ENCODE results near the gene PPP1R9B. TPM values are rescaled to one million over a fixed set of nuclear protein-coding genes. Genes with fewer than 3 reads are reported as not detected.

The PPP1R9B gene
- total RNA-seq, 6 experiments from 2014 or later: 9.9 to 18.1 (median 12.0) TPM

DNA sequence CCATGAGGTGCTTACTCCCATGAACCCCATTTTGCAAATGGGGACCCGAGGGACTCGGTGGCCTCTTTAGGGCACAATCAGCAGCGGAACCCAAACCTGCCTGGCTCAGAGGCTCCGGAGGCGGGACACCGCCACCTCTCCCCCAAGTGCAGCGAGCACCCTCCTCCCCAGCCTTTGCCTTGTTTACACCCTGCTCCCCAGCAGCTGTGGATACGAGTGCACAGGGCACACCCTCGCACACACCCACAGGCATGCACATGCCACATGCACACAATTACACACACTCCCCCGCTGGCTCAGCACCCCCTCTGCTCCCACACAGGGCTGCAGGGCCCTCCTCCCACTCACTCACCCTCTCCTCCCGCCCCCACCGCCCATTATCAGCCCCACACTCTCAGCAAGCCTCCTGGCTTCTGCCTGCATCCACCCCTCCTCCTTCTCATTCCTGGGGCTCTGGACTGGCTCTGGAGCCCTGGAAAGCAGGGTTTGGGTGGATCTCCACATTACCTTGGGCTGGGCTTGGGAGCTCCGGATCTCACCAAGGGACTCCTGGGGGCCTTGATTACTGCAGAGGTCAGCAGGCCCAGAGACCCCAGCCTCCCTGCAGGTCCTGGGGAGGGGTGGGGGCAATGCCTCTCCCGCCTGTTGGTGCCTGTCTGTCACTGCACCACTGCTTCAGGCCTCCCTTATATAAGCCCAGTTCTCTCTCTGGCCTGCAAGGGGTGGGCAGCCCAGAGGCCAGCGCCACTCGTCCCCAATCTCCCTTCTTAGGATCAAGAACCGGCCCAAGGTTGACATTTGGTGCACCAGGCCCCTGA is 48.9 kb downstream of the PPP1R9B start:
- Histone ChIP-seq H3K36me3 (peaks cover 0 to 20% (median 7%) of the 10 kb centered on the region in 4 donors), H3K4me3 (peak overlapping the region in 2 of 3 donors; percentile 0 to 38), H3K27ac (peak overlapping the region; percentile 70 to 93 (median 92)), H3K4me1 (peaks cover 0 to 53% (median 17%) of the 10 kb centered on the region in 4 donors), H3K9me3 (no peaks in the 10 kb centered on the region), H3K27me3 (no peaks in the 10 kb centered on the region)
- ATAC-seq (peak; percentile 54 to 81 (median 72)), DNase-seq (peak; percentile 49 to 88 (median 87))
- no peak for TF ChIP-seq POLR2A (IDR thresholded peaks at IDR 0.05)
- TF ChIP-seq, protein P1, sequence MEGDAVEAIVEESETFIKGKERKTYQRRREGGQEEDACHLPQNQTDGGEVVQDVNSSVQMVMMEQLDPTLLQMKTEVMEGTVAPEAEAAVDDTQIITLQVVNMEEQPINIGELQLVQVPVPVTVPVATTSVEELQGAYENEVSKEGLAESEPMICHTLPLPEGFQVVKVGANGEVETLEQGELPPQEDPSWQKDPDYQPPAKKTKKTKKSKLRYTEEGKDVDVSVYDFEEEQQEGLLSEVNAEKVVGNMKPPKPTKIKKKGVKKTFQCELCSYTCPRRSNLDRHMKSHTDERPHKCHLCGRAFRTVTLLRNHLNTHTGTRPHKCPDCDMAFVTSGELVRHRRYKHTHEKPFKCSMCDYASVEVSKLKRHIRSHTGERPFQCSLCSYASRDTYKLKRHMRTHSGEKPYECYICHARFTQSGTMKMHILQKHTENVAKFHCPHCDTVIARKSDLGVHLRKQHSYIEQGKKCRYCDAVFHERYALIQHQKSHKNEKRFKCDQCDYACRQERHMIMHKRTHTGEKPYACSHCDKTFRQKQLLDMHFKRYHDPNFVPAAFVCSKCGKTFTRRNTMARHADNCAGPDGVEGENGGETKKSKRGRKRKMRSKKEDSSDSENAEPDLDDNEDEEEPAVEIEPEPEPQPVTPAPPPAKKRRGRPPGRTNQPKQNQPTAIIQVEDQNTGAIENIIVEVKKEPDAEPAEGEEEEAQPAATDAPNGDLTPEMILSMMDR (IDR thresholded peaks at IDR 0.05): no peak
- intact Hi-C loops (cut with DNase I): no loop called here
- 42% methylated on average over 7 of the region's 17 CpGs for WGBS (ENCODE audit: insufficient coverage, low coverage, low lambda C conversion rate, missing lambda C conversion rate)

- WGBS (ENCODE audit: insufficient coverage, low coverage, low lambda C conversion rate, missing lambda C conversion rate): 22% methylated on average over 6 of the region's 15 CpGs
- peak; percentile 7 to 37 (median 14) for ATAC-seq
- H3K4me1 ChIP-seq: peaks cover 0 to 58% (median 17%) of the 10 kb centered on the region in 4 donors
- H3K27ac ChIP-seq: peak overlapping the region in 2 of 3 donors; percentile 92 to 93
- intact Hi-C loops (cut with DNase I): no loop called here
- TF ChIP-seq, protein P1 (IDR thresholded peaks at IDR 0.05): no peak
- TF ChIP-seq POLR2A (IDR thresholded peaks at IDR 0.05): no peak
- peaks cover 0 to 14% (median 7%) of the 10 kb centered on the region in 4 donors for H3K36me3 ChIP-seq
- H3K4me3 ChIP-seq: peak overlapping the region in 2 of 3 donors; percentile 0 to 38
- no peaks in the 10 kb centered on the region for H3K27me3 ChIP-seq
- no peak for DNase-seq
- no peaks in the 10 kb centered on the region for H3K9me3 ChIP-seq
These were observed 49.5 kb downstream of the PPP1R9B start for GRCh38 chr17:50100921-50101345.

DNA sequence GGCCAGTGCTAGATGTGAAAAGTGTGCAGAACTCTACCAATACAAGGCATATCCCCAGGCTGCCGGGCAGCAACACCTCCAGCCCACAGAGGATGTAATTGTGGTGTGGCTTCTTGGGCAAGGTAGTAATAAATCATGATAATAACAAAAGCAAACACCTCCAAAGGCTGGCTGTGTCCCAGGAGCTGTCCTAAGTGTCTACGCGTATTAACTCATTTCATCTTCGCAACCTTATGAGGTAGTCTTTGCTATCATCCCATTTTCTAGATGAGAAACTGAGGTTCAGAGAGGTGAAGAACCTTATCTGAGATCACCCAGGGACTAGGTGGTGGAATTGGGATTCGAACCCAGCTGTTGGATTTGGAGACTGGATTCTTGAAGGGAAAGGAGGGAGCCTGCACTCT is 50.0 kb downstream of the PPP1R9B start:
- no peak overlapping the region for H3K4me3 ChIP-seq
- no peaks in the 10 kb centered on the region for H3K9me3 ChIP-seq
- ATAC-seq: no peak
- WGBS (ENCODE audit: insufficient coverage, low coverage, low lambda C conversion rate, missing lambda C conversion rate): 74% methylated on average over 4 of the region's 5 CpGs
- H3K27me3 ChIP-seq: no peaks in the 10 kb centered on the region
- H3K27ac ChIP-seq: peak overlapping the region in 2 of 3 donors; percentile 92 to 93
- intact Hi-C loops (cut with DNase I): no loop called here
- DNase-seq: no peak
- no peak for TF ChIP-seq POLR2A (IDR thresholded peaks at IDR 0.05)
- TF ChIP-seq, protein P1 (IDR thresholded peaks at IDR 0.05): no peak
- H3K36me3 ChIP-seq: peaks cover 0 to 11% (median 6%) of the 10 kb centered on the region in 4 donors
- peaks cover 0 to 61% (median 17%) of the 10 kb centered on the region in 4 donors for H3K4me1 ChIP-seq

DNA sequence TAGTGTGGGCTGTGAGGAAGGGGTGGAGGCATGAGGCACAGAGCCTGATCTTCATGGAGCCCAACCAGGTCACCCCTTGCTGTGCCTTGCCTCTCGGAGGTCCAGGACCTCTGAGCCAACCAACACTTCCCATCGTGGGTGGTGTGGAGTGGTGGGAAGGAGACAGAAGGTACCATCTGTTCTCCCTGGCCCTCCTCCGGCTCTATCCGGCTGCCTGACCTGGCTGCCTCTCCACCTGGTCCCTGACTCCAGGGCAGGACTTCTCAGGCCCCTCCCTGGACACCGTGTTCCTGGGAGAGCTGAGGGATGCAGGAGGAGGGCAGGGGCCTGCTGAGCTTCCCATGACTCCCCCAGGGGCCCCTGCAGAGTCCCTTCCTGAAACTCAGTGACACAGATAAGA is 51.5 kb downstream of the PPP1R9B start:
- no peak overlapping the region for H3K4me3 ChIP-seq
- no CpG with 5 or more reads among the region's 5 CpGs for WGBS (ENCODE audit: insufficient coverage, low coverage, low lambda C conversion rate, missing lambda C conversion rate)
- H3K36me3 ChIP-seq: peaks cover 0 to 11% (median 4%) of the 10 kb centered on the region in 4 donors
- intact Hi-C loops (cut with DNase I): no loop called here
- DNase-seq: no peak
- H3K4me1 ChIP-seq: peaks cover 0 to 61% (median 17%) of the 10 kb centered on the region in 4 donors
- peak overlapping the region in 2 of 3 donors; percentile 40 to 87 for H3K27ac ChIP-seq
- H3K27me3 ChIP-seq: no peaks in the 10 kb centered on the region
- no peaks in the 10 kb centered on the region for H3K9me3 ChIP-seq
- ATAC-seq: no peak
- TF ChIP-seq, protein P1 (IDR thresholded peaks at IDR 0.05): no peak
- TF ChIP-seq POLR2A (IDR thresholded peaks at IDR 0.05): no peak
